22Rv1 (cell line): ENCODE data around the gene CEP128.

Experiments
- CTCF ChIP-seq: fragments of 450-650 bp; IDR thresholded peaks from 2 replicates; pipeline ENCODE4 v1.5.1; 2017; ENCODE audit warnings: mild to moderate bottlenecking
- ZFX ChIP-seq: fragments of 450-650 bp; IDR thresholded peaks from 2 replicates; pipeline ENCODE4 v1.6.1; 2017; ENCODE audit warnings: antibody characterized with exemption, borderline replicate concordance

- TF ChIP-seq CTCF = no peak
- TF ChIP-seq ZFX = no peak
Observed at GRCh38 chr14:80940146-80940545, 1.4 kb downstream of the CEP128 start.
